ENCODE results near the gene RBP7.
"Not testable (repeated sequence)": the region's sequence is repeated elsewhere in the genome, so short reads cannot be mapped to it uniquely, and the experiment has no call there.

Gene RBP7

DNA sequence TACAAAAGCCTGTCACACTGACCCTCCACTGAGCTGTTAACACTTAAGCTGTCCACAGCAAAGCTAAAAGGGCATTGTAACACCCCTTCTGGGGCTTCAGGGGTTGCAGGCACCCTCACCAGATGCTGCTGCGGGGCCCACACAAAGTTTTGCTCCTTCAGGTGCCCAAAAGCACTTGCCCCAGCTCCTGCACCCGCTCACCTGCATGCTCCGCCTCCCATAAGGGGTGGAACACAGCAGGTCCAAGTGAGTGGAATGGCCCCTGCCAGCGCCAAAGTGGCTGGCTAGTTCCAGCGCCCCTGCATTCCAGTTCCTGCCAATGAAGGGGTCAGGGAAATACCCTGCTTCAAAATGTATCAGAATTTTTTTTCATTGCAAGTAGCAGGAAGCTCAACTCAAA is 7.3 kb upstream of the RBP7 start:
- H3K4me3 ChIP-seq (ENCODE audit: low read depth, low read length): no peak overlapping the region
- no peak for TF ChIP-seq CTCF (IDR thresholded peaks at IDR 0.05; ENCODE audit: low read depth, low read length)
- in situ Hi-C loops (cut with HindIII; ENCODE audit: low sequenced_read_pairs): no loop called here
- DNase-seq (ENCODE audit: low read depth, low spot score): no peak

DNA sequence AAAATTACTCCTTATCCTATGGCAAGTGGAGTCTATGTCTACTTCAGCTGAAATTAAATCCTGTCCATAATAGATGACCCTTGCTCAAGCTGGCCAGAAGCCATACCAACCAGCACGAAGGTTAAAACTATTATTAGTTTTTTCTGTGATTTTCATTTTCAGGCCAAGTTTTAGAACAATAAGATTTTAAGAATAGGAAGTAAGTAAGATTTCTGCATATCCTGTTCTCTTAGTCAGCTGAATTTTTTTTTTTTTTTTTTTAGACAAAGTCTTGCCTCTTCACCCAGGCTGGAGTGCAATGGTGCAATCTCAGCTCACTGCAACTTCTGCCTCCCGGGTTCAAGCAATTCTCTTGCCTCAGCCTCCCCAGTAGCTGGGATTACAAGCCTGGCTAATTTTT is 6.1 kb upstream of the RBP7 start:
- no peak for TF ChIP-seq CTCF (IDR thresholded peaks at IDR 0.05; ENCODE audit: low read depth, low read length)
- in situ Hi-C loops (cut with HindIII; ENCODE audit: low sequenced_read_pairs): no loop called here
- DNase-seq (ENCODE audit: low read depth, low spot score): no peak

GRCh38 chr1:9992910-9993309 is 4.1 kb upstream of the RBP7 start:
- in situ Hi-C loops (cut with HindIII; ENCODE audit: low sequenced_read_pairs): no loop called here
- DNase-seq (ENCODE audit: low read depth, low spot score): no peak
- TF ChIP-seq CTCF (IDR thresholded peaks at IDR 0.05; ENCODE audit: low read depth, low read length): no peak
- H3K4me3 ChIP-seq (ENCODE audit: low read depth, low read length): no peak overlapping the region

More for the DNA sequence above, 6.1 kb upstream of the RBP7 start:
- H3K4me3 ChIP-seq (ENCODE audit: low read depth, low read length): no peak overlapping the region

DNA sequence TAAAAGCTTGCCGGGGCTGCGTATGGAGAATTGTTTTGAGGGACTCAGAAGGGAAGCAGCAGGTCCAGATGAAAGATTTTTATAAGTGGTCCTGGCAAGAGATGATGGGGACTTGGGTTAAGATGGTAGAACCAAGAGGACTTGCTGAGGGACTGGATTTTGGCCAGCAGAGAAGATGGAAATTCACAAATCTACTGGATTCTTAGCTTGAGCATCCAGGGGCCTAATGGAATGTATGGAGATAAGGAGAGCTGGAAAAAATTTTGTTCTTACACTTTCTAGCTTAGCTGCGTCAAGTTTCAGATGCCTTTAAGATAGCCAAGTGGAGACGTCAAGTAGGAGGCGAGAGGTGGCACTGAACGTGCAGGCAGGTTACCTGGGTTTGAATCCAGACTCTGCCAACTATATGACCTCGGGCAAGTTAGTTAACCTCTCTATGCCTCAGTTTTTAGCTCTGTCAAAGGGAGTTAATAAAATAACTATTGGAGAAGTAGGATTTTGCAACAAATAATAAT is 3.4 kb upstream of the RBP7 start:
- H3K4me3 ChIP-seq (ENCODE audit: low read depth, low read length): no peak overlapping the region
- no peak for TF ChIP-seq CTCF (IDR thresholded peaks at IDR 0.05; ENCODE audit: low read depth, low read length)
- in situ Hi-C loops (cut with HindIII; ENCODE audit: low sequenced_read_pairs): no loop called here
- DNase-seq (ENCODE audit: low read depth, low spot score): no peak

DNA sequence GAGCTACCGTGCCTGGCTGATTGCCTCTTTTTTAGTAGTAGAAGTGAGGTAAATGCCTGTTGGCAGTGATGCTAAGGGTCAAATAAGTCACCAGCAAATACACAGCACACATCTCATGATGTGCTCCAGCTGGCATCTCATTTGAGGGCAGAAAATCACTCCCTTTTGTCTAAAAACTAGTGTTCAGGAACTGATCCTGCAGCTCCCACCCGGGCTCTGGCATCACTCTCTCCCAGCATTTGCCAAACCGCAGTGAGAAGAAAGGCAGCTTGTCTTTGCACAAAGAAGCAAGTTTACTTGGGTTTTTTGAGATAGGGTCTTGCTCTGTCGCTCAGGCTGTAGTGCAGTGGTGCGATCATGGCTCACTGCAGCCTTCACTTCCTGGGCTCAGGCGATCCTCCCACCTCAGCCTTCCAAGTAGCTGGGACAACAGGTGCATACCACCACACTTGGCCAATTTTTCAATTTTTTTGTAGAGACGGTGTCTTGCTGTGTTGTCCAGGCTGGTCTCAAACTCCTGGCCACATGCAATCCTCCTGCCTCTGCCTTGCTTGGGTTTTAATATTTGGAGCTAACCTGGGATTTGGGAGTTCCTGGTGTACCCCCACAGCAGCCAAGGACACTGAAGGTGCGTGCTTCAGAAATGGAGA is 4.1 kb downstream of the RBP7 start:
- no peak overlapping the region for H3K4me3 ChIP-seq (ENCODE audit: low read depth, low read length)
- peak; percentile 7 for DNase-seq (ENCODE audit: low read depth, low spot score)
- TF ChIP-seq CTCF (IDR thresholded peaks at IDR 0.05; ENCODE audit: low read depth, low read length): no peak
- in situ Hi-C loops (cut with HindIII; ENCODE audit: low sequenced_read_pairs): no loop called here

DNA sequence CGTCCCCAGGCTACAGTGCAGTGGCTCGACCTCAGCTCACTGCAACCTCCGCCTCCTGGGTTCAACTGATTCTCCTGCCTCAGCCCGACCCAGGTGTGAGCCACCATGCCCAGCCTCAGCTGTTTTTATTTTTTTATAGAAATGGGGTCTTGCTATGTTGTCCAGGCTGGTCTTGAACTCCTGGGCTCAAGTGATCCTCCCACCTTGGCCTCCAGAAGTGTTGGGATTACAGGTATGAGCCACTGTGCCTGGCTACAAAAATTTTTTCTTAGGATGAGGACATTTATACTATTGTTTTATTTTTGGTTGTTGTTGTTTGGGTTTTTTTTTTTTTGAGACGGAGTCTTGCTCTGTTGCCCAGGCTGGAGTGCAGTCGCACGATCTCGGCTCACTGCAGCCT is 8.2 kb downstream of the RBP7 start:
- DNase-seq (ENCODE audit: low read depth, low spot score); in situ Hi-C loops (cut with HindIII; ENCODE audit: low sequenced_read_pairs); H3K4me3 ChIP-seq (ENCODE audit: low read depth, low read length): not testable (repeated sequence)

- TF ChIP-seq CTCF (IDR thresholded peaks at IDR 0.05; ENCODE audit: low read depth, low read length): no peak
- in situ Hi-C loops (cut with HindIII; ENCODE audit: low sequenced_read_pairs): no loop called here
- H3K4me3 ChIP-seq (ENCODE audit: low read depth, low read length): no peak overlapping the region
- no peak for DNase-seq (ENCODE audit: low read depth, low spot score)
Observed at GRCh38 chr1:10007169-10007568, 10.1 kb downstream of the RBP7 start.
